ENCODE data around the gene UQCC5.

The UQCC5 gene

GRCh38 chr3:52570076-52570475 is 33.7 kb downstream of the UQCC5 start:
- DNase-seq (ENCODE audit: low read depth) = no peak

GRCh38 chr3:52572221-52572620 is 35.8 kb downstream of the UQCC5 start:
- no peak for DNase-seq (ENCODE audit: low read depth)

GRCh38 chr3:52574056-52574965 is 37.9 kb downstream of the UQCC5 start:
- no peak for DNase-seq (ENCODE audit: low read depth)
